H9 (cell line): ENCODE results near the gene DDX60. TPM values are rescaled to one million over a fixed set of nuclear protein-coding genes. Genes with fewer than 3 reads are reported as not detected.
A peak's percentile ranks its signal among the peaks of the same experiment; 100 is the strongest.

Experiments used
- DNase-seq: peaks from one replicate; pipeline ENCODE4 v3.0.0-alpha.2; 2017
- H2AFZ ChIP-seq: one replicate; pipeline ENCODE4 v1.6.1; 2013; ENCODE audit warnings: mild to moderate bottlenecking, low read length, control low read depth, moderate library complexity
- H2AK5ac ChIP-seq: 2 replicates; pipeline ENCODE4 v1.6.1; 2013; ENCODE audit warnings: low read length, control low read depth, mixed read lengths; ENCODE audit not compliant: insufficient read length
- H2BK120ac ChIP-seq: one replicate; pipeline ENCODE4 v1.6.1; 2013; ENCODE audit warnings: low read depth, mild to moderate bottlenecking, low read length, control low read depth, inconsistent platforms; ENCODE audit not compliant: poor library complexity, severe bottlenecking
- H2BK12ac ChIP-seq: 2 replicates; pipeline ENCODE4 v1.6.1; 2013; ENCODE audit warnings: low read length, control low read depth, mixed read lengths, low read depth; ENCODE audit not compliant: insufficient read length
- H2BK15ac ChIP-seq: 2 replicates; pipeline ENCODE4 v1.6.1; 2013; ENCODE audit warnings: low read depth, low read length, control low read depth
- H2BK20ac ChIP-seq: one replicate; pipeline ENCODE4 v1.6.1; 2013; ENCODE audit warnings: low read depth, mild to moderate bottlenecking, low read length, control low read depth, inconsistent platforms; ENCODE audit not compliant: poor library complexity, severe bottlenecking
- H2BK5ac ChIP-seq: 2 replicates; pipeline ENCODE4 v1.6.1; 2013; ENCODE audit warnings: low read length, control low read depth, mixed read lengths; ENCODE audit not compliant: insufficient read length
- H3K14ac ChIP-seq: 2 replicates; pipeline ENCODE4 v1.6.1; 2013; ENCODE audit warnings: low read length, control low read depth; ENCODE audit not compliant: insufficient read depth
- H3K18ac ChIP-seq: 2 replicates; pipeline ENCODE4 v1.6.1; 2013; ENCODE audit warnings: low read depth, mild to moderate bottlenecking, mixed read lengths, low read length, control low read depth; ENCODE audit not compliant: insufficient read length
- H3K23ac ChIP-seq: 2 replicates; pipeline ENCODE4 v1.6.1; 2013; ENCODE audit warnings: low read length, control low read depth, mixed read lengths, low read depth; ENCODE audit not compliant: insufficient read length
- H3K23me2 ChIP-seq: 2 replicates; pipeline ENCODE4 v1.6.1; 2013; ENCODE audit warnings: low read depth, mild to moderate bottlenecking, mixed read lengths, low read length, control low read depth; ENCODE audit not compliant: insufficient read length, poor library complexity, severe bottlenecking
- H3K27ac ChIP-seq: 2 replicates; pipeline ENCODE4 v1.5.1; 2013; ENCODE audit warnings: low read length, control low read depth, mixed read lengths, low read depth; ENCODE audit not compliant: insufficient read length
- H3K27me3 ChIP-seq: 2 replicates; pipeline ENCODE4 v1.6.1; 2013; ENCODE audit warnings: low read length, control low read depth, inconsistent platforms; ENCODE audit not compliant: insufficient read depth
- H3K4ac ChIP-seq: 2 replicates; pipeline ENCODE4 v1.6.1; 2013; ENCODE audit warnings: low read depth, mild to moderate bottlenecking, control low read depth, inconsistent platforms, low read length, moderate library complexity
- H3K4me1 ChIP-seq: 2 replicates; pipeline ENCODE4 v1.6.1; 2013; ENCODE audit warnings: low read length, control low read depth, inconsistent platforms; ENCODE audit not compliant: insufficient read depth
- H3K4me2 ChIP-seq: 2 replicates; pipeline ENCODE4 v1.6.1; 2013; ENCODE audit warnings: low read length, control low read depth, mixed read lengths; ENCODE audit not compliant: insufficient read length, insufficient read depth
- H3K56ac ChIP-seq: 2 replicates; pipeline ENCODE4 v1.6.1; 2013; ENCODE audit warnings: low read depth, mild to moderate bottlenecking, mixed read lengths, low read length, control low read depth; ENCODE audit not compliant: insufficient read length
- H3K79me1 ChIP-seq: 2 replicates; pipeline ENCODE4 v1.6.1; 2013; ENCODE audit warnings: low read depth, mild to moderate bottlenecking, moderate library complexity, low read length, control low read depth, inconsistent platforms; ENCODE audit not compliant: insufficient read depth, poor library complexity, severe bottlenecking
- H3K79me2 ChIP-seq: 2 replicates; pipeline ENCODE4 v1.6.1; 2013; ENCODE audit warnings: low read length, control low read depth, inconsistent platforms; ENCODE audit not compliant: insufficient read depth
- H3K9ac ChIP-seq: 2 replicates; pipeline ENCODE4 v1.6.1; 2013; ENCODE audit warnings: low read length, control low read depth, mixed read lengths; ENCODE audit not compliant: insufficient read length; ENCODE audit errors: extremely low read depth
- H3K9me3 ChIP-seq: one replicate; pipeline ENCODE4 v1.6.1; 2013; ENCODE audit warnings: low read depth, low read length, inconsistent platforms; ENCODE audit not compliant: control insufficient read depth
- H3T11ph ChIP-seq: one replicate; pipeline ENCODE4 v1.6.1; 2013; ENCODE audit warnings: mild to moderate bottlenecking, low read length, control low read depth, inconsistent platforms
- H4K20me1 ChIP-seq: one replicate; pipeline ENCODE4 v1.6.1; 2013; ENCODE audit not compliant: control insufficient read depth, insufficient read length, insufficient read depth
- H4K5ac ChIP-seq: 2 replicates; pipeline ENCODE4 v1.6.1; 2013; ENCODE audit warnings: low read depth, mild to moderate bottlenecking, mixed read lengths, low read length, control low read depth; ENCODE audit not compliant: insufficient read length
- H4K8ac ChIP-seq: replicated peaks from 2 replicates; pipeline ENCODE4 v1.6.1; 2013; ENCODE audit warnings: low read length, control low read depth, mixed read lengths, low read depth; ENCODE audit not compliant: insufficient read length
- H4K91ac ChIP-seq: 2 replicates; pipeline ENCODE4 v1.6.1; 2013; ENCODE audit warnings: low read depth, mild to moderate bottlenecking, moderate library complexity, mixed read lengths, low read length, control low read depth; ENCODE audit not compliant: insufficient read length
- H3K27ac Mint-ChIP-seq, 3 experiments: 2 replicates in 2 of 3; 3 replicates in 1 of 3; pipeline ENCODE4 v1.8.0; 2020 to 2021; ENCODE audit warnings: mixed read lengths in 3 of 3, mild to moderate bottlenecking in 1 of 3, moderate library complexity in 1 of 3
- H3K27me3 Mint-ChIP-seq: 2 replicates; pipeline ENCODE4 v1.8.0; 2021; ENCODE audit warnings: low read depth, mild to moderate bottlenecking, moderate library complexity, mixed read lengths
- H3K36me3 Mint-ChIP-seq, 3 experiments: 2 replicates in 2 of 3; 3 replicates in 1 of 3; pipeline ENCODE4 v1.8.0; 2020 to 2021; ENCODE audit warnings: low read depth in 3 of 3, mixed read lengths in 3 of 3; ENCODE audit not compliant: insufficient read depth in 1 of 3
- H3K4me1 Mint-ChIP-seq, 2 experiments: 2 replicates each; pipeline ENCODE4 v1.8.0; 2020; ENCODE audit warnings: mixed read lengths in 2 of 2
- H3K4me3 Mint-ChIP-seq, 2 experiments: 2 replicates in 1 of 2; 3 replicates in 1 of 2; pipeline ENCODE4 v1.8.0; 2020 to 2021; ENCODE audit warnings: mild to moderate bottlenecking in 2 of 2, mixed read lengths in 2 of 2, moderate library complexity in 1 of 2
- H3K9me3 Mint-ChIP-seq, 2 experiments: 2 replicates in 1 of 2; 3 replicates in 1 of 2; pipeline ENCODE4 v1.8.0; 2020; ENCODE audit warnings: mild to moderate bottlenecking in 2 of 2, mixed read lengths in 2 of 2, moderate library complexity in 1 of 2
- CTCF ChIP-seq: fragments of 200-600 bp; sonication (generic); conservative IDR thresholded peaks from 3 replicates; pipeline ENCODE4 v1.8.0; 2021; ENCODE audit warnings: antibody characterized with exemption, mild to moderate bottlenecking
- WGBS: extraction: QIAGEN DNeasy Blood & Tissue Kit; methylation state at CpG from one replicate; pipeline ENCODE4 v1.1.7; 2013; ENCODE audit warnings: missing lambda C conversion rate, low lambda C conversion rate, mixed read lengths; ENCODE audit not compliant: insufficient read length; ENCODE audit errors: extremely low coverage; 5-methylcytosine and 5-hydroxymethylcytosine counted together
- total RNA-seq: library from RNA; stranded (reverse); gene quantifications from 2 replicates; pipeline ENCODE4 v1.2.1, GENCODE V29; 2021

DDX60 gene
- total RNA-seq, 1 experiment from 2014 or later = 3.9 TPM

DNA sequence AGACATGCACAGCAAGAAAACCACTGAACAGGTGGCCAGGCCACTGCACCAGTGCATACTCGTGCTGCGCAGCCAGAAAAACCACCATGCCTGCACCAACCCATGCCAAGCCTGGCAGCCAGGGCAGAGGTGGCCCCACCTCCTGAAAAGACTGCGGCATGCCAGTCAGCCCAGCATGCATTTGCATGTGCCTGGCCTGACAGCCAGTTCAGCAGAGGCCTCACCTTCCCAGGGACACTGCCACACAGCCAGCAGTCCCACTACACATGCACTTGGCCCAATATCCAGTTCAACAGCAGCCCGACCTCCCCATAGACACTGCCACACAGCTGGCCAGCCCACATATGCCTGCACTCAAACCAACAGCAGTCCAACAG lies 43.5 kb upstream of the DDX60 start:
- H3K27ac Mint-ChIP-seq = peak overlapping the region in 2 of 3 experiments; percentile 50 to 63; a peak in 3 of 7 replicates

More for the DNA sequence above, 43.5 kb upstream of the DDX60 start:
- no peak for TF ChIP-seq CTCF
- no peak for DNase-seq
- Histone ChIP-seq H2BK5ac (no peak overlapping the region), H2AK5ac (no peak overlapping the region), H2BK12ac (no peak overlapping the region), H3K79me1 (no peaks in the 10 kb centered on the region), H3K27ac (no peak overlapping the region), H2BK120ac (no peak overlapping the region), H2BK20ac (no peak overlapping the region), H3K18ac (no peak overlapping the region), H3K9me3 (no peaks in the 10 kb centered on the region), H3K4me1 (no peaks in the 10 kb centered on the region), H3K23me2 (no peaks in the 10 kb centered on the region), H4K5ac (no peak overlapping the region), H3K4me2 (no peak overlapping the region), H3K4ac (no peak overlapping the region), H2AFZ (no peak overlapping the region), H3K14ac (no peak overlapping the region), H3K23ac (no peak overlapping the region), H3K79me2 (no peaks in the 10 kb centered on the region), H3K27me3 (no peaks in the 10 kb centered on the region), H4K91ac (no peak overlapping the region), H3T11ph (no peak overlapping the region), H2BK15ac (no peak overlapping the region), H3K9ac (no peak overlapping the region), H4K8ac (no peak overlapping the region), H4K20me1 (no peaks in the 10 kb centered on the region), H3K56ac (no peak overlapping the region)
- H3K27me3 Mint-ChIP-seq = no peaks in the 10 kb centered on the region
- no peak overlapping the region for H3K4me3 Mint-ChIP-seq
- WGBS = no CpG with 5 or more reads among the region's 4 CpGs
- no peaks in the 10 kb centered on the region for H3K9me3 Mint-ChIP-seq
- 0 out of 4 replicates have a peak, but pooled peaks cover 0 to 3% of the 10 kb centered on the region in 2 experiments for H3K4me1 Mint-ChIP-seq
- H3K36me3 Mint-ChIP-seq = no peaks in the 10 kb centered on the region
